GM18499 (cell line): ENCODE results near the gene TXNDC12.

Source experiments
- ATAC-seq: cut with Tn5 transposase; IDR thresholded peaks from one replicate; pipeline ENCODE4 v1.9.1; 2021; ENCODE audit warnings: moderate number of reproducible peaks; ENCODE audit not compliant: insufficient read depth, unreplicated experiment

The TXNDC12 gene

DNA sequence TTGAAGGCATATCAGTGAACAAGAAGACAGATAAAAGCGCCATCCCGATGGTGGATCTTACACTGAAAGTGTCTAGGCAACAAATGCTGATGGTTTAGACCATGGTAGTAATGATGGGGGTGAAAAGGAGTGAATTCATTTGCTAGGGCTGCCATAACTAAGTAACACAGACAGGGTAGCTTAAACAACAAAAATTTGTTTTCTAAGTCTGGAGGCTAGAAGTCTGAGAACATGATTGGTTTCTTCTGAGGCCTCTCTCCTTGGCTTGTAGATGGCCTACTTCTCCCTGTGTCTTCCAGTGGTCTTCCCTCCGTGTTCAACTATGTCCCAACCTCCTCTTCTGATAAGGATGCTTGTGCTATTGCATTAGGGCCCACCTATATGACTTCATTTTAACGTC is 51.1 kb downstream of the TXNDC12 start:
- no peak for ATAC-seq

DNA sequence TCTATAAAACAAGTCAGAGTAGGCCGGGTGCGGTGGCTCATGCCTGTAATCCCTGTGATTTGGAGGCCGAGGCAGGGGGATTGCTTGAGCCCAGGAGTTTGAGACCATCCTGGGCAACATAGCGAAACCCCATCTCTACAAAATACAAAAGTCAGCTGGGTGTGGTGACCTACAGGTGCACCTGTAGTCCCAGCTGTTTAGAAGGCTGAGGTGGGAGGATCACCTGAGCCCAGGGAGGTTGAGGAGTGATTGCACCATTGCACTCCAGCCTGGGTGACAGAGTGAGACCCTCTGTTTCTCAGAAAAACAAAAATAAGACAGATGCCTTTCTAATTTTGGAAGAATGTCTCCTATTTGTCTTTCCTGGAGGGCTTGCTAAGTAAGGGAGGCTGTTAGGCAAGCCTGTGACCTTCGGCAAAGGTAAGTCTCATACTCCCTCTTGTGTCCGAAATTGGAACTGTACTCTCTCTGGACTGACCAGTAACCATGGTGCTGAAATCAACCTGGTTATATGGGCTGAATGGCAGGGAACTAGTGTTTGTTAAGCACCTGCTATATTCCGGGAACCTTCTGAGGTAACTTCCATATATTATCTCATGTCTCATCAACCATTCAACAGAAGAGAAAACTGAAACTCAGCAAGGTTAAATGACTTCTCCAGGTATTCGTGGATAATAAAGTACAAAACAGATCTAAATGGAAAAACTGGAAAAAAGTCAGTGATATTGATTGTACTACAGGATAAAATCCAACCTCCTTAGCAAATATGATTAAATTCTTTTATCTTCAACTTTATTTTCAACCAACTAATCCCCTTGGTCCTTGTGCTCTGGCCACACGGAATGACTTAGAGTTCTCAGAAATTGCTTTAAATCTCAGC is 52.7 kb downstream of the TXNDC12 start:
- ATAC-seq, result no peak

DNA sequence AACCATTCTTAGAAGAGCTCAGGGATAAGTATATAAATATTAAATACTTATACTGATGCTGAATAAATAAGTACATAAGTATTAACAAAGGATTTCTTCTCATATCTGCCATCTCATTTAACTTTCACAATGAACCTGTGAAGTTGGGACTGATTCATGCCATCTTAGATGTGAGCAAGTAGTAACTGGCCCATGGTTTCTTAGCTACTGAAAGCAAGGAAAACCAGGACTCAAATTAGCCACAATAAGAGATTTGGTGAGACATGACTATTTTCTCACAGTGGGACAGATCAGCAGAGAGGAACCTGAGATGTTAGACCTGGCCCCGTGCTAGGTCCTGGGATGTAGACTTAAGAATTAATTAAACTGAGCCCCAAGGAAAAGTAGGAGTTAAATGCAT is 56.3 kb downstream of the TXNDC12 start:
- ATAC-seq, result no peak

DNA sequence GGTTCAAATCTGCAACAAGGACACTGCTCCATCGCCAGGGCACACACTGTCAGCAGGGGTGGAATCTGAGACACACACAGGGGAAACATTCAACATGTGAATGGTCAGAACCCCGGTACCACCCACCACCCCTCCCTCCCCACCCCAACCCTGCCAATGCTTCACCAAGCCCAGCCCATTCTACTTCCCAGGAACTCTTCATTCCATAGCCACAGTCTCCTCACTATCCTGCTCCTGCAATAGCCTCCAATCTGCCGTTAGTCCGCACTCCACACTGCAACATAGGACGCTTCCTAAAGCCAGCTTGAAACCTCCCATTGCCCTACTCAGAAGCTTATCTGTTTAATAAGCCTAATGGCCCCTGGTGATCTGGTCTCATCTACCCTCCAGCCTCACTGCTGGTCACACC is 57.0 kb downstream of the TXNDC12 start:
- ATAC-seq, result no peak

DNA sequence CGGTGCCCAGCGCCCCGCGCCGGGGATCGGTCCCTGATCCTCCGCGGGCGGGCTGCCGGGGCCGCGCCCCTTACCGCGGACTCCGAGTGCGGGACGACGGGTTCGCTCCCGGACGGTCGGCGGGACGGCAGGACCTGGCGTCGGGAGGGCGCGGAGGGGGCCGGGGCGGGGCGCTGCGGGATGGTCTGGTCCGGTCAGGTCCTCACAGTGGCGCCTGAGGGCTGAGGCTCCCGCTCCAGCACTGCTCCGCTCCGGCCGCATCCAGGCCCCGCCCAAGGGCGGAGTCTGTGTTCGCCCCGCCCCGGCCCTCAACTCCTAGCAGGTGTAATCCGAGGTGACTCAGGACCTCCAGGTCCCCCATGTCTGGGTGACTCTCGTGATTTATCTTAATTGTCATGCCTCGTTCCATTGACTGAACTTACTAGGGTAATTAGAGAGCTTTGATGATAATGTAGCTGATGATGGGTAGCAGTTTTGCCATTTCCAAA is 64.5 kb downstream of the TXNDC12 start, which contains the start of gene RAB3B:
Gene RAB3B (minus strand): TSS at position 223 of the 488 bp plus-strand sequence. CDS start 13,583 bp downstream, outside the sequence.
- ATAC-seq, result no peak

DNA sequence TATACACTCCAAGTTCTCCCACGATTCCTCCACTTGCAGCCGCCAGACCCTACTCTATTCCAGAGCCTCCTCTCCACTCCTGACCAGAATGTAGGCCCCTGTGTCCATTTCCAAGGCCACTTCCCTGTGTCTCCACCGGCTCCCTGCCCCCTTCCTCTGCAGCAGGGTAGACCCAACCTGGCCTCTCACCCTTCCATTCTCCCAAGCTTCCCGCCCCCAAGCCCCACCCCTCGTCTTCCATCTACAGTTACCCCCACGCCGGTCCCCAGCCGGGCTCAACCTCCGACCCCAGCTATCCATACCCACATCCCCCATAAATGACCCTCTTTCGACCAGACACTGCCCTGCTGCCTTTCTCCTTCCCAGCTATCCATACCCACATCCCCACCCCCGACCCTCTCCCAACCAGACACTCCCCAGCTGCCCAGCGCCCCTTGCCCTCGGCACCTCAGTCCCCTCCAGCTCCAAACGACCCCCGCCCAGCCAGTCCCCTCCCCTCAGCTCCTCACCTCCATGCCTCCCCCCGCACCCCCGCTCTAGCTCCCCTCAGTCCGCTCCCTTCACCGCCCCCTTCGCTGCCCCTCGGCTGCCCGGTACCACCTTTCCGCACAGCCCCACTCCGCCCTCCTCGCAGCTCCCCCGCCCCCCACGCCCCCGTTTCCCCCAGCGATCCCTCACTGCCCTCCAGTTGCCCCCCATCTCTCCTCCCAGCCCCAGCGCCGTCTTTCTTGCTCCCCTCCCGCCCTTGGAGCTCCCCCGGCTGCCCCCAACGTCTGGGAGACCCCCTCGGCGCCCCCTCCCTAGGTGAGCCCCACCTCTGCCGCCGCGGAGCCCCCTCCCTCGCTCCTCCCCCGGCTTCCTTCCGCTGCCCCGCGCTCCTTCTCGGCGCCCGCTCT is 65.2 kb downstream of the TXNDC12 start:
- no peak for ATAC-seq

DNA sequence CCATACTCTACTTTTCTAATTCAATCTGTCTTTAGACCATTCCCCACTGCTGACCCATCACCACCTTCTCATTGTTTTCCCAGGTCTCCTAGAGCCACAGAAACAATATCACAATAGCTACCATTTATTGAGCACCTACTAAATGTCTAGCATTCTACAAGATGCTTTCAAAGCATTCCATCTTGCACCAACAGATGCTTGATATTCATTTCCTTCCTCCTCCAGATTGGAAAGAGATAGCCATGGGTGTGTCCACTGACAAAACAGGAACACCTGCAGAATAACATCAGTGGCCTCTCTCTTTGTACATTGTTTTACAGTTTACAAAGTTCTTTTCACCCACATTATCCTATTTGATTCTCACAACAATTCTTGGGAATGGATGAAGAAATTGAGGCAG is 66.7 kb downstream of the TXNDC12 start:
- ATAC-seq, result no peak

DNA sequence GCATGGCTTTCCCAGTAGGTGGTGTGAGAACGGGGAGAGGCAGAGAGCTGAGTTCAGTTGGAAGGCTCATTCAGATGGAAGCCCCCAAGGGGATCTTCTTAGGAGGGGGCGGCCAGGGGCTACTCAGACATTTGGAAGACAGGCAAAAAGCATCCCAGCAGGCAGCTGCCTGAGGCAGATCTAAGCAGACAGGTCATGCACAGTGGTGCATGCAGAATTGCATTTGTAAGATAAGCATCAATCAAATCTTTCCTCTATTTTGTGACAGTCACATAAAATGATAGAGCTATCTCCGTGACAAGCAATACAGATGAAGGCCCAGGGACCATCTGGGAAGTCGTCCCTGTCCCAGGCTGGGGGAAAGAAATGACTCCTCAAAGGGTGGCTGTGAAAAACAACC is 68.3 kb downstream of the TXNDC12 start:
- ATAC-seq, result no peak

DNA sequence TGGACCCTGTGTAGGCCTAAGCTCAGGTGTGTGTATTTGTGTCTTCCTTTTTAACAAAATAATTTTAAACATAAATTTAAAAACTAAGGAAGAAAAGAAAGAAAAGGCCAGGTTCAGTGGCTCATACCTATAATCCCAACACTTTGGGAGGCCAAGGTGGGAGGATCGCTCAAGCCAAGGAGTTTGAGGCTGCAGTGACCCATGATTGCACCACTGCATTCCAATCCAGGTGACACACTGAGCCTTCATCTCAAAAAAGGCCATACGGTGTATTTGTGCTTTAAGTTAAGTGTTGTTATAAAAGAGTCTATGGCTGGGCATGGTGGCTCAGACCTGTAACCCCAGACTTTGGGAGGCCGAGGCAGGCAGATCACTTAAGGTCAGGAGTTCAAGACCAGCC is 72.8 kb downstream of the TXNDC12 start:
- ATAC-seq, result no peak

DNA sequence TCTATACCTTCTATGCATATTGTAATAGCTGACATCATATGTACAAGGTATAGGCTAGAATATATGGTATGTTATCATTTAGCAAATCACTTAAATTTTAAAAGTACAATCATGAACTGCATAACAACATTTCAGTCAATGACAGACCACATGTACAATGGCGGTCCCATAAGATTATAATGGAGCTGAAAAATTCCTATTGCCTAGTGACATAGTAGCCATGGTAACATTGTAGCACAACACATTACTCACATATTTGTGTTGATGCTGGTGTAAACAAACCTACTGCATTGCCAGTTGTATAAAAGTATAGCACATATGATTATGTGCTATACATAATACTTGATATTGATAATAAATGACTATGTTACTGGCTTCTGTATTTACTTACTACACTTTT is 73.4 kb downstream of the TXNDC12 start:
- ATAC-seq, result no peak

DNA sequence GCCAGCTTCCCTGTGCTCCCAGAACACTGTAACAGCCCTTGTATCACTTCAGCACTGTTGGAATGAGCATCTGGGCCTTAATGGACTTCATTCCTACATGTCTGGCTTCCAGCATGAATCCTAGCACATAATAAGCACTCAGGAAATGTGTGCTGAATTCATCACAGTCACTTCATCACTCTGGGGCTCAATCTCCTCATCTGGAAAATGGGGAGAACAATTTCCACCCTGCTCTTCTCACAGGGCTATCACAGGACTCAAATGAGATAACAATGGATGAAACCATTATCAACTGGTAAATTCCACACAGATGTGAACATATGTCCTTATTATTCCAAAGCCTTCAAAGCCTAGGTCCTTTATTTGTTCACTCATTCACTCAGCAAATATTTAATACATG is 76.9 kb downstream of the TXNDC12 start:
- no peak for ATAC-seq

DNA sequence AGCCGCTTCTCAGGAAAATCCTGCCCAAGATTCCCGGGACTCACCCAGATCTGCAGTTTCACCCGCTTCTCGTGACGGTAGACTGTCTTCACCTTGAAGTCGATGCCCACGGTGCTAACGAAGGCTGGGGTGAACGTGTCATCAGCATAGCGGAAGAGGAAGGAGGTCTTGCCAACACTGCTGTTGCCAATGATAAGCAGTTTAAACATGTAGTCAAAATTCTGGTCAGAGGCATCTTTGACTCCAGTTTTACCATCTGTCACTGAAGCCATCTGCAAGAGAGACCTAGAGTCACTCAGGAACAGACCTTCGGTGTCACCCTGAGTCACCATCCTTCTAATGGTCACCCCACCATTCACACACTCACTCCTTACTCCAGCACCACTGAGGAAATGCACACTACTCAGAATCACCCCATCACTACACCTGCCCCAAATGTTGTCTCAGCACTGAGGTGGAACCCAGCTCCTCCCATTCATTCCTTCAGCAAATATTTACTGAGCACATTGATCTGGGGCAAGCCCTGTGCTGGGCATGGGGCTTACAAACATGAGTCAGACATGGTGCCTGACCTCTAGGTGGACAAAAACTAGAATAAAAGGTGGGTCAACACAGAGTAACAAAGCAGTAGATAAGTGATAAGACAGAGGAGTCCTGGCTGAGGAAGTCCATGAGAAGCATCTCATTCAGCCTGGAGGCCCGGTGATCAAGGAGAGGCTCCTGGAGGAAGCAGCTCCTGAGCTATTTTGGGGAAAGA is 78.0 kb downstream of the TXNDC12 start:
- ATAC-seq, result no peak

DNA sequence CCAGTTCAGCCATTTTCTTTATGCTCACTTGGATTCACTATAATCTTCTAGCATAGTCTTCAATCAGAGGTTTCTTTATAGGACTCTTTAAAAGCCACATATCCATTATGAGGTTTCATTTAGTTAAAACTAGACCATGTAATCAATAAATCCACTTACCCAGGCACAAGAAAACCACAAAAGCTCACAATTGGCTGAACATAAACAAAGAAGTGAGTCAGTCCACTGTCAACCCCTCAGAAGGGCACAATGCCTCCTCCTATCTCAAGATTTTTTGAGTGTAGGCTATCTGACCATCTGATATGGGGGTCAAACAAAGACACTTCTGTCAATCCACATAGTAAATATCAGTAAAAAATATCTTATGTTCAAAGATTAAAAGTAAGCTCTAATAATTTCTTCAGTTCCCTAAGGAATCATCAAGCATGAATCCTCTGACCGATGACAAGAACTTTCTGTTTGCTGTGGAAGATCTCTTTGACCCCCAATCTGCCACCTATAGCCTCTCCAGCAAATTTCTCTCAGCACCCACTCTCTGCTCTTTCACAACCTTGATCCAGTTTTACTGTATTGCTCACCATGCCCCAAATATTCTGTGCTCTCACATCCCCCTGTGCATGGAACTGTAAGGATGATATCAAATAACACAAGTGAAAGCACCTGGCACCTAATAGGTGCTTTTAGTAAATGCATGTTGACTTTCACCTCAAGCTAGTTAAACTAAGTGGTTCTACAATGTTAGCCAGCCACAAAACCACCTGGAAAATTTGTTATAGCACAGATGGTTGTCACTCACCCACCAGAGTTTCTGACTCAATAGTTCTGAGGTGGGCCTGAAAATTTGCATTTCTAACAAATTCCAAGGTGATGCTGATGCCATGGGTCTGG is 81.2 kb downstream of the TXNDC12 start:
- ATAC-seq, result no peak
